Measurements from ENCODE around the gene LARP4B. TPM values are rescaled to one million over a fixed set of nuclear protein-coding genes. Genes with fewer than 3 reads are reported as not detected.

LARP4B gene
- total and polyA plus RNA-seq, 4 donors = 5.5 to 20.4 (median 12.1) TPM

GRCh38 chr10:772227-772637 is 159.3 kb downstream of the LARP4B start:
- Histone ChIP-seq H3K36me3 (ENCODE audit: control insufficient read depth in 4 of 4, insufficient read depth in 3 of 4, low read depth in 1 of 4, low read length in 3 of 4) (no peaks in the 10 kb centered on the region), H3K27me3 (ENCODE audit: control insufficient read depth in 4 of 4, insufficient read depth in 4 of 4, low read length in 3 of 4) (no peaks in the 10 kb centered on the region), H3K9ac (ENCODE audit: low read depth in 1 of 2, low read length in 2 of 2) (no peak overlapping the region), H3K4me1 (ENCODE audit: control insufficient read depth in 4 of 4, insufficient read depth in 4 of 4, low read length in 3 of 4) (no peaks in the 10 kb centered on the region), H3K27ac (ENCODE audit: low read depth in 1 of 2, low read length in 2 of 2) (no peak overlapping the region), H3K4me3 (ENCODE audit: low read depth in 1 of 3, low read length in 3 of 3) (no peak overlapping the region), H3K9me3 (ENCODE audit: control insufficient read depth in 4 of 4, low read length in 3 of 4) (peaks cover 0 to 4% (median 2%) of the 10 kb centered on the region in 4 donors)
- WGBS = 71% methylated on average over 14 of the region's 14 CpGs
- TF ChIP-seq RAD21 (IDR thresholded peaks at IDR 0.05) (no peak), FOXA1 (IDR thresholded peaks at IDR 0.05) (no peak), ATF3 (IDR thresholded peaks at IDR 0.05) (no peak), YY1 (IDR thresholded peaks at IDR 0.05) (no peak), HNF4G (IDR thresholded peaks at IDR 0.05) (no peak), NR2F2 (IDR thresholded peaks at IDR 0.05) (no peak), HNF4A (conservative IDR thresholded peaks at IDR 0.05) (no peak), GABPA (IDR thresholded peaks at IDR 0.05 in 1 of 2, conservative IDR thresholded peaks at IDR 0.05 in 1 of 2) (no peak)
- TF ChIP-seq, protein P1, sequence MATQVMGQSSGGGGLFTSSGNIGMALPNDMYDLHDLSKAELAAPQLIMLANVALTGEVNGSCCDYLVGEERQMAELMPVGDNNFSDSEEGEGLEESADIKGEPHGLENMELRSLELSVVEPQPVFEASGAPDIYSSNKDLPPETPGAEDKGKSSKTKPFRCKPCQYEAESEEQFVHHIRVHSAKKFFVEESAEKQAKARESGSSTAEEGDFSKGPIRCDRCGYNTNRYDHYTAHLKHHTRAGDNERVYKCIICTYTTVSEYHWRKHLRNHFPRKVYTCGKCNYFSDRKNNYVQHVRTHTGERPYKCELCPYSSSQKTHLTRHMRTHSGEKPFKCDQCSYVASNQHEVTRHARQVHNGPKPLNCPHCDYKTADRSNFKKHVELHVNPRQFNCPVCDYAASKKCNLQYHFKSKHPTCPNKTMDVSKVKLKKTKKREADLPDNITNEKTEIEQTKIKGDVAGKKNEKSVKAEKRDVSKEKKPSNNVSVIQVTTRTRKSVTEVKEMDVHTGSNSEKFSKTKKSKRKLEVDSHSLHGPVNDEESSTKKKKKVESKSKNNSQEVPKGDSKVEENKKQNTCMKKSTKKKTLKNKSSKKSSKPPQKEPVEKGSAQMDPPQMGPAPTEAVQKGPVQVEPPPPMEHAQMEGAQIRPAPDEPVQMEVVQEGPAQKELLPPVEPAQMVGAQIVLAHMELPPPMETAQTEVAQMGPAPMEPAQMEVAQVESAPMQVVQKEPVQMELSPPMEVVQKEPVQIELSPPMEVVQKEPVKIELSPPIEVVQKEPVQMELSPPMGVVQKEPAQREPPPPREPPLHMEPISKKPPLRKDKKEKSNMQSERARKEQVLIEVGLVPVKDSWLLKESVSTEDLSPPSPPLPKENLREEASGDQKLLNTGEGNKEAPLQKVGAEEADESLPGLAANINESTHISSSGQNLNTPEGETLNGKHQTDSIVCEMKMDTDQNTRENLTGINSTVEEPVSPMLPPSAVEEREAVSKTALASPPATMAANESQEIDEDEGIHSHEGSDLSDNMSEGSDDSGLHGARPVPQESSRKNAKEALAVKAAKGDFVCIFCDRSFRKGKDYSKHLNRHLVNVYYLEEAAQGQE (IDR thresholded peaks at IDR 0.05) = no peak
- TF ChIP-seq, protein P2, sequence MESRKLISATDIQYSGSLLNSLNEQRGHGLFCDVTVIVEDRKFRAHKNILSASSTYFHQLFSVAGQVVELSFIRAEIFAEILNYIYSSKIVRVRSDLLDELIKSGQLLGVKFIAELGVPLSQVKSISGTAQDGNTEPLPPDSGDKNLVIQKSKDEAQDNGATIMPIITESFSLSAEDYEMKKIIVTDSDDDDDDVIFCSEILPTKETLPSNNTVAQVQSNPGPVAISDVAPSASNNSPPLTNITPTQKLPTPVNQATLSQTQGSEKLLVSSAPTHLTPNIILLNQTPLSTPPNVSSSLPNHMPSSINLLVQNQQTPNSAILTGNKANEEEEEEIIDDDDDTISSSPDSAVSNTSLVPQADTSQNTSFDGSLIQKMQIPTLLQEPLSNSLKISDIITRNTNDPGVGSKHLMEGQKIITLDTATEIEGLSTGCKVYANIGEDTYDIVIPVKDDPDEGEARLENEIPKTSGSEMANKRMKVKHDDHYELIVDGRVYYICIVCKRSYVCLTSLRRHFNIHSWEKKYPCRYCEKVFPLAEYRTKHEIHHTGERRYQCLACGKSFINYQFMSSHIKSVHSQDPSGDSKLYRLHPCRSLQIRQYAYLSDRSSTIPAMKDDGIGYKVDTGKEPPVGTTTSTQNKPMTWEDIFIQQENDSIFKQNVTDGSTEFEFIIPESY (IDR thresholded peaks at IDR 0.05) = no peak
- TF ChIP-seq, protein P3, sequence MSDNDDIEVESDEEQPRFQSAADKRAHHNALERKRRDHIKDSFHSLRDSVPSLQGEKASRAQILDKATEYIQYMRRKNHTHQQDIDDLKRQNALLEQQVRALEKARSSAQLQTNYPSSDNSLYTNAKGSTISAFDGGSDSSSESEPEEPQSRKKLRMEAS (IDR thresholded peaks at IDR 0.05) = no peak
- no peak for DNase-seq (ENCODE audit: low spot score)

GRCh38 chr10:771647-772046 is 159.9 kb downstream of the LARP4B start:
- H3K9me3 ChIP-seq (ENCODE audit: control insufficient read depth in 4 of 4, low read length in 3 of 4) = peaks cover 0 to 4% (median 2%) of the 10 kb centered on the region in 4 donors
- no peak for TF ChIP-seq ATF3 (IDR thresholded peaks at IDR 0.05)
- TF ChIP-seq RXRA (IDR thresholded peaks at IDR 0.05) = no peak
- TF ChIP-seq HNF4A (conservative IDR thresholded peaks at IDR 0.05) = no peak
- TF ChIP-seq, protein P3 (IDR thresholded peaks at IDR 0.05) = no peak
- TF ChIP-seq YY1 (IDR thresholded peaks at IDR 0.05) = no peak
- TF ChIP-seq GABPA (IDR thresholded peaks at IDR 0.05 in 1 of 2, conservative IDR thresholded peaks at IDR 0.05 in 1 of 2) = no peak
- TF ChIP-seq, protein P2 (IDR thresholded peaks at IDR 0.05) = no peak
- TF ChIP-seq JUND (IDR thresholded peaks at IDR 0.05) = no peak
- no peak for TF ChIP-seq RAD21 (IDR thresholded peaks at IDR 0.05)
- no peak for TF ChIP-seq TAF1 (conservative IDR thresholded peaks at IDR 0.05)
- no peak for TF ChIP-seq NR2F2 (IDR thresholded peaks at IDR 0.05)
- TF ChIP-seq, protein P1 (IDR thresholded peaks at IDR 0.05) = no peak
- no peak for TF ChIP-seq FOXA2 (IDR thresholded peaks at IDR 0.05)
- no peak for TF ChIP-seq EGR1 (IDR thresholded peaks at IDR 0.05; ENCODE audit: low read depth in 2 of 2)
- TF ChIP-seq HNF4G (IDR thresholded peaks at IDR 0.05) = no peak

More at GRCh38 chr10:771647-772046, 159.9 kb downstream of the LARP4B start:
- 84% methylated on average over 10 of the region's 10 CpGs for WGBS
- Histone ChIP-seq H3K36me3 (ENCODE audit: control insufficient read depth in 4 of 4, insufficient read depth in 3 of 4, low read depth in 1 of 4, low read length in 3 of 4) (no peaks in the 10 kb centered on the region), H3K9ac (ENCODE audit: low read depth in 1 of 2, low read length in 2 of 2) (no peak overlapping the region), H3K4me3 (ENCODE audit: low read depth in 1 of 3, low read length in 3 of 3) (no peak overlapping the region), H3K27ac (ENCODE audit: low read depth in 1 of 2, low read length in 2 of 2) (no peak overlapping the region), H3K27me3 (ENCODE audit: control insufficient read depth in 4 of 4, insufficient read depth in 4 of 4, low read length in 3 of 4) (no peaks in the 10 kb centered on the region), H3K4me1 (ENCODE audit: control insufficient read depth in 4 of 4, insufficient read depth in 4 of 4, low read length in 3 of 4) (no peaks in the 10 kb centered on the region)
- no peak for DNase-seq (ENCODE audit: low spot score)
